GM18517 (cell line): ENCODE measurements around the gene PIK3R1.
A peak's percentile ranks its signal among the peaks of the same experiment; 100 is the strongest.

Source experiments
- ATAC-seq: cut with Tn5 transposase; IDR thresholded peaks from one replicate; pipeline ENCODE4 v1.9.1; 2021; ENCODE audit warnings: mild to moderate bottlenecking, moderate library complexity; ENCODE audit not compliant: unreplicated experiment

Gene PIK3R1

DNA sequence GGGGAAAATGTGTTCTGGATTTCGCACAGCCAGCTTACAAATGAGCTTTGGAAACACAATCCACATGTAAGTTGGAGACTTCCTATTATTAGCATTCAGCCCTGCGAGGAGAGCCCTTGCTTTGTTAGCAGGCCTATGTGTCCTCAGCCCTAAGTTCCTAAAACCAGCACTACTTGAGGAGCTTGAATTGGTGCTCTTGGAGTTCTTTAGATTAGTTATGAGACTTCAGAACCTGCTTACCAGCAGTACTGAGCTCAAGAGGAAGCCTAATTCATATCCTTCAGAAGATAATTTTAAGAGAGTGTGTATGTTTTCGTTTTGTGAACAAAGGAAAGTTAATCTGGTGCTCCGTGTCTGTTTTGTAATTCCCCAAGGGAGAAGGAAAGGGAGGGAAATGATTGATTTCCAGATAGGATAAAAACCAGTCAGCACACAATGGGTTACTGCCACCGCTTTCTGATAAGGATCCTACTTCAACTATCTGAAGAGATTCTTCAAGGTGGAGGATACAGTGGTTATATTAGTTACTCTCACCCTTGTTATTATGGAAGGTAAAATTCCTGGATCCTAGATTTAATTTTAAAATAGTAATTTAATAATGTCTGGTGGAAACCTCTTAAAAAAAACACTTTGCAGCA is 35.2 kb downstream of the PIK3R1 start:
- ATAC-seq = no peak

DNA sequence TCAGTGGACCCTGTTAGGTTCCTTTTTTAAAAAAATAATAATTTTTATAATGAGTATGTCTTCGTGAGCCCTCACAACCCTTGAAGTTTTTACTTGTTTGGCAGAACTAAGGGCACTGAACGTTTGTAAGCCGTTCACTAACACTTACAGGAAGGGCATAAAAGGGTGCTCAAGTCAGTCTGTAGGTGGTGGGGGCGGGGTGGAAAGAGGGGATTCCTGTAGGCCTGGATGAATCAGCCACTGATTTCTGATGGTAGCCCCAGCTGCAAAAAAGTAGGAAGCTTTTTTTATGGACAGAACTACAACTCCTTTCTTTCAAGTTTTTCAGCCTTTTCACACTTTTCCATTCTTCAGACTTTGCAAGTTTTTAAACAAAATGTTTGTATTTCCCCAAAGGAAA is 35.8 kb downstream of the PIK3R1 start:
- no peak for ATAC-seq

DNA sequence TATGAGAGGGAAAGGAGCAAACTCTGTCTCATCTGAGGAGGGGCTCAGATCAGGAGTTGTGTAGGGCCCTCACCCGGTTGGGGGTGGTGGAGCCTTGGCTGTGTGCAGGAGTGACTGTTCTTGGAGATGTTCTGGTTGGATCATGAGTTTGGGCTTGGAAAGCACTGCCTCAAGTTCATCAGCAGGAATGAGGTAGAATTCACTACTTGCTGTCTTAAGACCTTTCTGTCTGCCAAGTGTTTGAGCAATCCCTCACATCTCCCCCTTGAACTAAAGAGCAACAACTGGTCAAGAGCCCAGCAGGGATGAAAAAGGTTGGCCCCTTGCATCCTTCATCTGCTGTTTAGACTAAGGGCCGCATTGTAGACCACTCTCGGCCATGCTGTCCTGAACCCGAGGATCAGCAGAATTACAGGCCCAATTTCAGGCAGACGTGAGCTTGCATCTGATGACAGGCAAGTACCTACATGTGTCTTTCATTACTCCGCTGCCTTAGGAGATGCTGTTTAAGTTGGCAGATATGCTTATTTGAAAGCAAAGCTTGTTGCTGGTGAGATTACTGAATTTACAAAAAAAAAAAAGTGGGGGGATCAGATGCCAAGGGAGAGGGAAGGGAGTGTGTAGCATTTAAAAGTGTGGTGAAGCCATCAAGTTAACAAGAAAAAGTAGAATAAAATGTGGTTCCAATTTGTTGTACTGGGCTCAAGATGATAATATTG is 36.4 kb downstream of the PIK3R1 start:
- ATAC-seq = no peak

DNA sequence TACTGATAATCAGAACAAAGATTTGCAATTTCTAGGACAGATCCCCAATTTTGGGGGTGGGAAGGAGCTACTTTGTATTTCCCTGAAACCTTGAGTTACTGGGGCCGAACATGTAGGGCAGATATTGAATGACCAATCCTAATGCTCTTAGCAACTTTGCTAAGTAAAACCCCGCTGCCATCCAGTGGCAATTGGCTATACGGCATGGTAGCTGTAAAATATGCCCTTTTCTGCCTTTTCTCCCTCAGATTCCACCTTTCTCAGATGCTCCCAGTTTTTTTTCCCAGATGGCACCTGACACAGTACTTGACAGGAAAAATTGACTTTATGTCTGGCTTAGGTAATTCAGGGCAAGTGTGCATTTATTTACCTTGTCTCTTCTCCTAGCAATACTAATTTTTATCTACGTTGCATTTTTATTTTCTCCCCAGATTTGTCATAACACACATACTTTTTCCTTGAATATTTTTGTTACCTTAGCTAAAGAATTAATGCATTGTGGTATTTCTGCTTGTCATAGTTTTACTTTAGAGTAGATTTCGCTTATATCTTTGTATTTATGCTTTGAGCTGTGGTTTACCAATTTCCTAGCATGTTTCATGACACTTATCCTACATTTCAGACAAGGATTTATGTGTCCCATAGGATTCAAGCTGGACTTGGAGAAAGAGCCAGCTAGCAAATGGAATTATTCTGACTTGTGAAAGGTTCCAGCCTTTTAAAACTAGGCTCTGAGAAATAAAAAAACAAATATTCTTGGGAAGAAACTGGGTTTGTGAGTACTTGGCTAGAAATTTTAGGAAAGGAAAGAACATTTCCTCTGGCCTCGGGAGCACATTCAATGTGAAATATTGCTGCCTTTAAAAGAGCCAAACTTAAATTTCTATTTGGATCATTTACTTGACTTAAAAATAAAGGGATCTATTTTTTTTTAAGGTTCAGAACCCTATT is 37.4 kb downstream of the PIK3R1 start:
- ATAC-seq = peak; percentile 55

DNA sequence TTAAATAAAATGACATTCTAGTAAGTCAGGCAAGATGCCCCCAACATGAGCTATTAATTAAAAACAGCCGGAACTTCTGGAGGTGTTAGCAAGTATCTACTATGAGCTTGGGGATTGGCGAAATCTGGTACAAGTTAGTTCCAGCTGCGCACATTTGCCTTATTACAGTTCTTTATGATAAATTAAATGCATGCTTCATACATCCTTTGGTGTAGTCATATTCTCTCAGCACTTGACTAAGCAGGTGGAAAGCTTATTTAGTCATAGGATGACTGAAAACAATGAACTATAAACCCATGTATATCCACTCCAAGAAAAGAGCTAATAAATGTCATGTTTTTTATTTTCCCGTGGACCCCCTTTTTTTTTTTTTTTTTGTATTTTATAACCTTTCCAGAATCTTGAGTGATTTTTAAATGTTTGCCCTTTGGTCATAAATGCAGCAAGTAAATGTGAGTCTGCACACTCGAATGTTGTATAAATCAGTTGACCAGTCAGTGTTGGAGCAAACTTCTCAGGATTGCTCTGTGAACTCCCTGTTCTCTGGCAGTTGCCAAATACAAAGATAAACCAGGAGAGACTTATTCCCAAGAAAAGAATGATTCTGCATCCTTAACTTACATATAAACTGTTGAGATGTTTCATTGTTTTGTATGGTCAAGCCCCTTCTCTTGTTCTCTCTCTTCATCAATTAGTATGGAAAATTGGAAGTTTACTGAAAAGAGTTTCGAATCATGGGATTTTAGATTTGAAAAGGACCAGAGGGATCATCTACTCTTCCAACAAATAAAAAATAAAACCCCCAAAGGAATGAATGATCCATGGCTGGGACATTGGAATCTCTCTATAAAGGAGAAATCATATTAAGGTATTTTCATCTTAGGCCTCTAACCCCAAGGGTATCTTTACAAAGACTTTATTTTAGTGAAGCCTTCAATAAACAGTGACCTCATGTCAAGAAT is 38.3 kb downstream of the PIK3R1 start:
- no peak for ATAC-seq

DNA sequence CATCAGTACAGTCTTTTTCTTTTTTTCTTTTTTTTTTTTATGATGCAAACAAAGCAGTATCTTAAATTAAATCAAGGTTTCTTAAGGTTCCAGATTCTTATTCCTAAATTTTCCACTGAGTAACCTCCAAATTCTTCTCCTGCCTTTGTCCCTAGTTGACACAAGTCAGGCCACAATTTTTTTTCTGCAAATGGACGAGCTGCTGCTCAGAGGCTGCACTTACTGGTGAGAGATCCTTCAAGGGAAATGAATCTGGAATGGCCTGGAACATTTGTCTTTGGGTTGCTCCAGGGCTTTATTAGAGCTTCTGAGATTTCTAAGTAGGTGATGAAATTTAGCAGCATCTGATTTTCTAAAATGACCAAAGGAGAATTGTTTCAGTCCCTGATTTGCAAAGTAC is 39.3 kb downstream of the PIK3R1 start:
- ATAC-seq = no peak

DNA sequence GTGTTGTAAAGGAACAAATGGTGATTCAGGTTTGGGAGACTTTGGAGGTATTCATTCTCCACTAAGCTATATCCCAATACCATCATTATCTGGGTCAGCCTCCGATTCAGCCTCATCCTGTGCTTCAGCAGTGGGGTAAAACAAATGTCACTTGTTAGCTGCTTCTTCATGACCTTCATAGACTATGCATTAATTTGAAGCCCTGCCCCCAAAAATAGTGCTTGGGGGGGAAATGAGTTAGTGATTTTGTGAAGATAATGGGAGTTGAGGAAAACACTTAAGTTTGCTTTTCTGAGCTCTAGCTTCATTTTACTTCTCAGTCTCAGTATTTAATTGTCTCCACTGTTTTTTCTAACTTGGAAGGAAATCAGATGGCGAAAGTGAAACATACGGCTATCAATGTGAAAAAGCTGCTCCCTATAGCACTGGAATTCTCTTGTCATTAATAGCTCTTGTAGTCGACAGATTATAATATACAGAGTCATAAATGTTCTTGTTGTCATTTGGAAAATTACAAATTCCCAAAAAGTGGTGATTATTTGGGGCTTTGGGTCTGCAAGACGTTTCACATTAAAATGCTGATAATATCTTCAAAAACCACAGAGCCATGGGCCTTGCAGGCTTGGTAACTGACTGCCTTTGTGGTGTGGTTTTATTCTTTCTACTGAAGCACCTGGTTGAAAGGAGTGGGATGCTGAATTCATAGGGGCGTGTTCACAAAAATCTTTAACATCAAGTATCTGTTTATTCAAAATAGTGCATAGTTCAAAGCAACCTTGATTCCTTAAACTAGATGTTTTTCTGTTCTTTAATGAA is 40.0 kb downstream of the PIK3R1 start:
- ATAC-seq = no peak

- ATAC-seq = no peak
Observed at GRCh38 chr5:68257210-68257609, 41.7 kb downstream of the PIK3R1 start.

GRCh38 chr5:68258531-68258930 is 43.0 kb downstream of the PIK3R1 start:
- ATAC-seq = no peak

DNA sequence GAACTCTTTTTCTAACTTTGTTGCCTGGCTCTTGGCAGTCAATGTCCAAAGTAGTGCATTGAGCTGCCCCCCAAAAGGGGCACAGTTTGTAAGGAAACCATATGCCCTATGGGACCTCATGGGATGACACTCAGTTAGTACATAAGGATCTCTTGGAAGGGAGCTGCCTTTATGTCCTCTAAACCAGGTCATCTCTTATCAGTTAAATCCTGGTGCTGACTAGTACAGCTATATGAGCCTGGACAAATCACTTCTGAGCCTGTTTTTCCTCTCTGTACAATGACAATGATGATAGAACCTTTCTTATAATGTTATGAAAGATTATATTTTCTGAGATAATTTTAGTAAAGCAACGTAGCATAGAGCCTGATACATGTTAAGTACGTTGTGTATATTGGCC is 44.1 kb downstream of the PIK3R1 start:
- ATAC-seq = no peak

DNA sequence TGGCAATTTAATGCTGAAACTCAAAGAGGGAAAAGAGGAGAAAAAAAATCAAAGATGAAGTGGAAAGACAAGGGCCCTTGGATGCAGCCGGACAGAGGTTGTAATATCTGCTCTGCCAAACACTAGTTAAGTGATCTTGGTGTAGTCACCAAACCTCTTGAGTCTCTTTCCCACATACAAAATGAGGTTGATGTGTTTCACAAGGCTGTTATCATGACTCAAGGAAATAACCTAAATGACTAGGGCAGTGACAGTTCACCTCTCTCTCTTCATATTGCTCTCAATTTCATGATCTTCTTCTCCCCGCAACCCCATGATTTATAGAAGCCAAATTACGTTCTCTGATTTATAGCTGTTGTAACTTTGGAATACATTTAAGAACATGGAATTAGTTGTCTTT is 44.9 kb downstream of the PIK3R1 start:
- no peak for ATAC-seq

DNA sequence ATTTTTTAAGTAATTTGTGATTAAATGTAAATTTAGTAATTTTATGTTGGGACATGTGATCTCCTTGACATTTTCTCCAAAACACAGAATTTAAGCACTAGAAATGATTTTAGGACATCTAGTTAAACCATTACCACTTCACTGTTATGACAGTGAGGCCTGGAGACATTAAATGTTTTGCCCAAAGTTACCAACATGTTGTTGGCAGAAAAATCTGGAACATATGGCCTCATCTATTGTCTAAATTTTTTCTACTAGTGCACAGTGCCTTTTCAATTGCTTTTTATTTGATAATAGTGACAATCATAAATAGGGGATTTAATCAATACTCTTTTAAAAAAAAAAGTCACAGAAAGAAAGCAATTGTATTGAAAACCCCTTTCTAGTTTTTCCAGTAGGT is 45.6 kb downstream of the PIK3R1 start:
- no peak for ATAC-seq

DNA sequence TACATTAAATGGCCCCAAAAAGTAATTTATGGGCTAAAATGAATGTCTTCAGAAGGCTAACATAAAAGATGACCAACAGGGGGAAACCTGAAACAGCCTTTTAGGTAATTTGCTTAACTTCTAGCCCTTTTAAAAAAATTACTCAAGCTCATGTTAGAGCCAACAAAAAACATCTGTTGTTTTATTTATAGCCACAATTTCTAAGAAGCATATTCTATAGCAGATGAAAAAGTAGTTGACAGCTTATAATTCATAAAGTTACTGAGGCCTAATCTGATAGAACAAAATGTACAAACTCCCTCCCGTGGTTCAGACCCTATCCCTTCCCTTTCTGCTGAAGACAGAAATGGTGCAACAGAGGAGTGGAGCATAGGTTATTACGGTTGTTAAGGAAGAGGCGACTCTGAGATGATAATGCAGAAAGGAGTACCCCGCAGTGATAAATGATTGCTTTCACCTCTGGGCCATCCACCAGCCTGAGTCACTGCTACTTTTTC is 46.1 kb downstream of the PIK3R1 start:
- peak; percentile 46 for ATAC-seq

- ATAC-seq = no peak
Observed at GRCh38 chr5:68264024-68264956, 48.7 kb downstream of the PIK3R1 start.

DNA sequence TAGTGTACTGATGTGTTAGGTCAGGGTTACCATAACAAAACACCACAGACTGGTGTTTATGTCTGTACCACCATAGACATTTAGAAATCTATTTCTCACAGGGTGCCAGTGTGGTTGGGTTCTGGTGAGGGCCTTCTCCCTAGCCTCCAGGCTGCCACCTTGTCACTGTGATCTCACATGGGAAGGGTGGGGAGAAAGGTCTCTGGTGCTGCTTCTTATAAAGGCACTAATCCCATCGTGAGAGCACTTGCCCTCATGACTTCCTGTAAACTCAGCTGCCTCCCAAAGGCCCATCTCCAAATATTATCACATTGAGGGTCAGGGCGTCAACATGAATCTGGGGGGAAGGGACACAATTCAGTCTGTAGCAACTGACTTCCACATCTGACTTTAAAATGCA is 49.8 kb downstream of the PIK3R1 start:
- no peak for ATAC-seq

DNA sequence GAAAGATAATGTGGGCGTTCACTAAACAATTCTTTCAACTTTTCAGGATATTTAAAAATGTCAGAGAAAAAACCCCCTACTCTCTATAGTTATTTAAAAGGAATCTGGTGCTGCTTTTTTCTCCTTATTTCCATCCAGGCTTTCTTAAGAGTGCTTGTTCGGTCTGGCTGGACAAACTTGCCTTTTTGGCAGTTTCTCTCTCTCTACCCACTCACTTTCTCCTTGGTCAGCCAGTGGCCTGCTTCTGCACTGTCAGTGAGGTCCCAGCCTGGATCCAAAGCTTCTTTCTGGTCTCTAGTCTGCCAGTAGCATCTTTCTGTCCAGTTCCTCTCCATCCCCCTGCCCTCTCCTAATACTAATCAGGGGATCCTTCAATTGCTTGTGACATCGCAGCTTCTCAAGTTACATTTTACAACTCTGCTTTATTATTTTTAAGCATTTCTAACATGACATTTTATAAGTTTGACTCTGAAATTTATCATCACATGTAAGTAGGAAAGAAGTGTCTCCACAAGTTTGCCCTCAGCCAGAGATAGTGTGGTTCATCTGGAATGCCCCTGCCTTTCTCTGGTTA is 50.4 kb downstream of the PIK3R1 start:
- ATAC-seq = no peak

GRCh38 chr5:68266457-68266856 is 50.9 kb downstream of the PIK3R1 start:
- no peak for ATAC-seq

DNA sequence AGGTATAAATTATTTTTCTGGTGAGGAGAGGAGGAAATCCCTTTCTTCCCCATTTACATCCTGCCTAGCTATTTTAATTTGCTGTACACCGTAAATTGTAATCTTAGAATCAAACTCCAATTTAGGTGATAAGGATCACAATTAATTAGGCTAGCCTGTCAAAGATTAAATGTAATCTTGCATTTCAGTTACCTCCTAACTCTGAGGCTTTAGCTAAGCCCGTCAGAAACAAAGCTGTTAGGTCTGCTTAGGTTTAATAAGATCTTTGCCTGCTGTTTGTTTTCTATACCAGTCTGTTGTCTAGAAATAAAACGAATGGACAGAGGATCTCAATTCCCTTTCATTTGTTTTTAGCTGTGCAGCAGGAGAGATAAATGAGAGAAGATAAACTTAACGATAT is 51.5 kb downstream of the PIK3R1 start:
- no peak for ATAC-seq
